GM10266 (cell line): Measurements from ENCODE around the gene FASTKD3.
"Not testable (repeated sequence)": the region's sequence is repeated elsewhere in the genome, so short reads cannot be mapped to it uniquely, and the experiment has no call there.

Experiments
- DNase-seq: peaks from one replicate; pipeline ENCODE4 v3.0.0; 2012; ENCODE audit errors: extremely low spot score
- CTCF ChIP-seq: IDR thresholded peaks from 2 replicates; pipeline ENCODE4 v1.5.1; 2012; ENCODE audit warnings: mild to moderate bottlenecking, low read depth; ENCODE audit not compliant: control insufficient read depth, insufficient read depth; ENCODE audit errors: missing control alignments

Gene FASTKD3

GRCh38 chr5:7868773-7869473, at the start of gene FASTKD3, which contains the start of gene MTRR:
FASTKD3 (minus strand) TSS chr5:7869031; CDS start chr5:7868083, 948 bp downstream.
MTRR (plus strand) TSS chr5:7869148; CDS start chr5:7870795, 1,647 bp downstream.
- peak; percentile 94 for DNase-seq
- TF ChIP-seq CTCF = no peak

GRCh38 chr5:7917130-7918123, 48.6 kb upstream of the FASTKD3 start:
- DNase-seq = no peak
- TF ChIP-seq CTCF = no peak

GRCh38 chr5:7916171-7916804, 47.5 kb upstream of the FASTKD3 start:
- no peak for TF ChIP-seq CTCF
- DNase-seq = no peak

- DNase-seq = not testable (repeated sequence)
These were observed 42.6 kb upstream of the FASTKD3 start for GRCh38 chr5:7911429-7911771.

GRCh38 chr5:7910738-7911428, 42.1 kb upstream of the FASTKD3 start:
- no peak for TF ChIP-seq CTCF
- DNase-seq = no peak

- DNase-seq = no peak
- TF ChIP-seq CTCF = no peak
These were observed 39.5 kb upstream of the FASTKD3 start for GRCh38 chr5:7908317-7908716.

GRCh38 chr5:7907612-7908011, 38.8 kb upstream of the FASTKD3 start:
- TF ChIP-seq CTCF = no peak
- DNase-seq = no peak
